BLaER1 (cell line): ENCODE data around the gene SMCHD1.
"Not testable (repeated sequence)": the region's sequence is repeated elsewhere in the genome, so short reads cannot be mapped to it uniquely, and the experiment has no call there.

Experiments used
- H3K27ac ChIP-seq: shearing (Covaris generic); formaldehyde crosslinking; 2 replicates; pipeline ENCODE4 v1.8.1; 2022
- H3K27me3 ChIP-seq: shearing (Covaris generic); formaldehyde crosslinking; 2 replicates; pipeline ENCODE4 v1.8.1; 2022
- H3K36me3 ChIP-seq: shearing (Covaris generic); formaldehyde crosslinking; 2 replicates; pipeline ENCODE4 v1.8.1; 2022
- H3K4me1 ChIP-seq: shearing (Covaris generic); formaldehyde crosslinking; 2 replicates; pipeline ENCODE4 v1.8.1; 2022
- H3K4me2 ChIP-seq: shearing (Covaris generic); formaldehyde crosslinking; 2 replicates; pipeline ENCODE4 v1.8.1; 2022
- H3K4me3 ChIP-seq: shearing (Covaris generic); formaldehyde crosslinking; 2 replicates; pipeline ENCODE4 v1.8.1; 2022
- H3K9ac ChIP-seq: shearing (Covaris generic); formaldehyde crosslinking; 2 replicates; pipeline ENCODE4 v1.8.1; 2022
- H3K9me3 ChIP-seq: shearing (Covaris generic); formaldehyde crosslinking; 2 replicates; pipeline ENCODE4 v1.8.1; 2022
- H4K20me1 ChIP-seq: shearing (Covaris generic); formaldehyde crosslinking; 2 replicates; pipeline ENCODE4 v1.8.1; 2022
- Cebpa-rat ChIP-seq: shearing (Covaris generic); IDR thresholded peaks from 2 replicates; pipeline ENCODE4 v1.8.1; 2022

Gene SMCHD1

GRCh38 chr18:2709316-2709715 lies 53.8 kb downstream of the SMCHD1 start:
- Histone ChIP-seq H3K4me3 (no peak overlapping the region), H3K9me3 (no peaks in the 10 kb centered on the region), H3K4me1 (no peaks in the 10 kb centered on the region), H4K20me1 (0 out of 2 replicates have a peak, but pooled peaks cover 5% of the 10 kb centered on the region), H3K36me3 (peaks cover 93% of the 10 kb centered on the region), H3K27me3 (no peaks in the 10 kb centered on the region), H3K27ac (no peak overlapping the region), H3K9ac (no peak overlapping the region), H3K4me2 (no peak overlapping the region)
- TF ChIP-seq Cebpa-rat, result no peak

DNA sequence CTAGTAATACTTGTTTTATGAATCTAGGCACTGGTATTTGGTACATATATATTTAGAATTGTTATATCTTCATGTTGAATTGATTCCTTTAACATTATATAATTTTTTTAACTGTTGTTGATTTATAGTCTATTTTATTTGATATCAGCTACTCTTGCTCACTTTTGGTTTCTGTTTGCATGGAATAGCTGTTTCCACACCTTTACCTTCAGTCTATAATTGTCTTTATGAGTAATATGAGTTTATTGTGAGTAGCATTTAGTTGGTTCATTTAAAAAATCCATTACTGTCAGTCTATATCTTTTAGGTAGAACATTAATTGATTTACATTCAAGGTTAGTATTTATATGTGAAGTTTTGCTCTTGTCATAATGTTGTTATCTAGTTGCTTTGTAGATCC lies 58.6 kb downstream of the SMCHD1 start:
- Histone ChIP-seq H3K4me2 (no peak overlapping the region), H3K9me3 (no peaks in the 10 kb centered on the region), H4K20me1 (peaks cover 26% of the 10 kb centered on the region), H3K9ac (no peak overlapping the region), H3K27ac (no peak overlapping the region), H3K27me3 (no peaks in the 10 kb centered on the region), H3K4me1 (no peaks in the 10 kb centered on the region), H3K36me3 (peaks cover 95% of the 10 kb centered on the region), H3K4me3 (no peak overlapping the region)
- no peak for TF ChIP-seq Cebpa-rat

- Histone ChIP-seq H3K27ac (no peak overlapping the region), H3K4me1 (no peaks in the 10 kb centered on the region), H4K20me1 (peaks cover 23% of the 10 kb centered on the region), H3K9me3 (no peaks in the 10 kb centered on the region), H3K9ac (no peak overlapping the region), H3K4me2 (no peak overlapping the region), H3K4me3 (no peak overlapping the region), H3K36me3 (peaks cover 95% of the 10 kb centered on the region), H3K27me3 (no peaks in the 10 kb centered on the region)
- TF ChIP-seq Cebpa-rat, result no peak
Measured at GRCh38 chr18:2715990-2716389, 60.5 kb downstream of the SMCHD1 start.

GRCh38 chr18:2716394-2717326 lies 61.1 kb downstream of the SMCHD1 start:
- TF ChIP-seq Cebpa-rat, result no peak
- no peaks in the 10 kb centered on the region for H3K4me1 ChIP-seq
- no peaks in the 10 kb centered on the region for H3K9me3 ChIP-seq
- no peak overlapping the region for H3K4me2 ChIP-seq
- H3K27me3 ChIP-seq, result no peaks in the 10 kb centered on the region
- H3K4me3 ChIP-seq, result no peak overlapping the region
- H3K27ac ChIP-seq, result no peak overlapping the region
- peaks cover 96% of the 10 kb centered on the region for H3K36me3 ChIP-seq
- H3K9ac ChIP-seq, result no peak overlapping the region
- H4K20me1 ChIP-seq, result peaks cover 21% of the 10 kb centered on the region

DNA sequence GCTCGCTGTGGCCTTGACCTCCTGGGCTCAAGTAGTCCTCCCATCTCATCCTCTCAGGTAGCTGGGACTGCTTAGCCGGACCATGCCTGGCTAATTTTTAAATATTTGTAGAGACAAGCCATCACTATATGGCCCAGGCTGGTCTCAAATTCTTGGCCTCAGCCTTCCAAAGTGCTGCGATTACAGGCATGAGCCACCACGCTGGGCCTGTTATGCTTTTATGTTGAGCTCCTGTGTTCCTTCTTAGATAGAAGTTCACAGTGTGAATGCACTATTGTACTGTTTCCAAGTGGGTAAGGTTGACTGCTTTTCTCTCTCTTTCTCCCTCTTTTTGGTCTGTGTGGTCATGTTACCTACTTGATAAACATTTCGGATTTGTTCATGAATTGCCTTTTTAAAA lies 61.9 kb downstream of the SMCHD1 start:
- Histone ChIP-seq H3K4me3 (no peak overlapping the region), H3K36me3 (peaks cover 96% of the 10 kb centered on the region), H4K20me1 (peaks cover 21% of the 10 kb centered on the region), H3K27ac (no peak overlapping the region), H3K4me2 (no peak overlapping the region), H3K27me3 (no peaks in the 10 kb centered on the region), H3K9me3 (no peaks in the 10 kb centered on the region), H3K4me1 (no peaks in the 10 kb centered on the region), H3K9ac (no peak overlapping the region)
- no peak for TF ChIP-seq Cebpa-rat

DNA sequence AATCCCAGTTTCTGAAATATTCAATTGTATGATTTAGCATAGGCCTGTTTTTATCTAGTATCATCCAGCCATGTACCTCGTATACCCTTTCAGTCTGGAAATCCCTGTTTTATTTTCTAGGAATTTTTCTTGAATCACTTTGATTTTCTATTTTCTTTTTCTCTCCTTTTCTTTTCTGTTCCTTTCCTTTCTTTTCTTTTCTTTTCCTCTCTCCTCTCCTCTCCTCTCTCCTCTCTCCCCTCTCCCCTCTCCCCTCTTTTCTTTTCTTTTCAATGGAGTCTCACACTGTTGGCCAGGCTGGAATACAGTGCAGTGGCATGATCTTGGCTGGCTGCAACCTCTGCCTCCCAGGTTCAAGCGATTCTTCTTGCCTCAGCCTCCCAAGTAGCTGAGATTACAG lies 63.5 kb downstream of the SMCHD1 start:
- no peaks in the 10 kb centered on the region for H3K4me1 ChIP-seq
- H3K27ac ChIP-seq, result no peak overlapping the region
- H3K9me3 ChIP-seq, result no peaks in the 10 kb centered on the region
- no peak for TF ChIP-seq Cebpa-rat
- no peak overlapping the region for H3K4me3 ChIP-seq
- no peak overlapping the region for H3K4me2 ChIP-seq
- H3K27me3 ChIP-seq, result no peaks in the 10 kb centered on the region
- H3K36me3 ChIP-seq, result peaks cover 97% of the 10 kb centered on the region
- peaks cover 30% of the 10 kb centered on the region for H4K20me1 ChIP-seq
- H3K9ac ChIP-seq, result no peak overlapping the region

- no peak overlapping the region for H3K27ac ChIP-seq
- H3K9ac ChIP-seq, result no peak overlapping the region
- H3K4me1 ChIP-seq, result no peaks in the 10 kb centered on the region
- H4K20me1 ChIP-seq, result peaks cover 8% of the 10 kb centered on the region; the same call in 1 of the 2 replicates
- no peak overlapping the region for H3K4me2 ChIP-seq
- H3K36me3 ChIP-seq, result peaks cover 80% of the 10 kb centered on the region
- H3K4me3 ChIP-seq, result no peak overlapping the region
- no peak for TF ChIP-seq Cebpa-rat
- H3K27me3 ChIP-seq, result no peaks in the 10 kb centered on the region
- H3K9me3 ChIP-seq, result no peaks in the 10 kb centered on the region
Measured at GRCh38 chr18:2723207-2723606, 67.7 kb downstream of the SMCHD1 start.

GRCh38 chr18:2729757-2730156 lies 74.2 kb downstream of the SMCHD1 start:
- H3K4me1 ChIP-seq, result no peaks in the 10 kb centered on the region
- no peak for TF ChIP-seq Cebpa-rat
- H3K27me3 ChIP-seq, result no peaks in the 10 kb centered on the region
- no peaks in the 10 kb centered on the region for H4K20me1 ChIP-seq
- peaks cover 84% of the 10 kb centered on the region for H3K36me3 ChIP-seq
- no peak overlapping the region for H3K4me2 ChIP-seq
- no peak overlapping the region for H3K9ac ChIP-seq
- no peak overlapping the region for H3K27ac ChIP-seq
- H3K4me3 ChIP-seq, result no peak overlapping the region
- H3K9me3 ChIP-seq, result no peaks in the 10 kb centered on the region

DNA sequence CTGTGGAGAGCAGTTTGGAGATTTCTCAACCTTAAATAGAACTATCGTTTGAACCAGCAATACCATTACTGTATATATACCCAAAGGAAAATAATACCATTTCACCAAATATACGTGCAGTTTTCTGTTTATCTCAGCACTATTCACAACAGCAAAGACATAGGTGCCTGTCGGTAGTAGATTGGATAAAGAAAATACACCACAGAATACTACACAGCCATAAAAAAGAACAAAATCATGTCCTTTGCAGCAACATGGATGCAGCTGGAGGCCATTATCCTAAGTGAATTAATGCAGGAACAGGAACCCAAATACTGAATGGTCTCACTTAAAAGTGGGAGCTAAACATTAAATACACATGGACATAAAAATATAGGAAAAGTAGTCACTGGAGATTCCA lies 81.3 kb downstream of the SMCHD1 start:
- Histone ChIP-seq H3K9me3 (no peaks in the 10 kb centered on the region), H3K4me2 (no peak overlapping the region), H3K4me3 (no peak overlapping the region), H3K27ac (no peak overlapping the region), H4K20me1 (no peaks in the 10 kb centered on the region), H3K27me3 (no peaks in the 10 kb centered on the region), H3K9ac (no peak overlapping the region), H3K4me1 (no peaks in the 10 kb centered on the region), H3K36me3 (peaks cover 92% of the 10 kb centered on the region)
- no peak for TF ChIP-seq Cebpa-rat

DNA sequence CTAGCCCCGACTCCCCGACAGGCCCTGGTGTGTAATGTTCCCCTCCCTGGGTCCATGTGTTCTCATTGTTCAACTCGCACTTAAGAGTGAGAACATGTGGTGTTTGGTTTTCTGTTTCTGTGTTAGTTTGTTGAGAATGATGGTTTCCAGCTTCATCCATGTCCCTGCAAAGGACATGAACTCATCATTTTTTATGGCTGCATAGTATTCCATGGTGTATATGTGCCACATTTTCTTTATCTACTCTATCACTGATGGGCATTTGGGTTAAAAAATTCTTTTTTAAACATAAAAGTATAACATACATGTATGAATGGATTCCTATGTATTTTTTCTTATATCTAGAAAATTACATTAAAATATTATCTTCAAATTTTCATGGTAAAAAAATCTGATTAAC lies 84.6 kb downstream of the SMCHD1 start:
- H4K20me1 ChIP-seq, H3K4me3 ChIP-seq, H3K27me3 ChIP-seq, H3K9me3 ChIP-seq, H3K9ac ChIP-seq, H3K4me2 ChIP-seq, H3K27ac ChIP-seq, H3K4me1 ChIP-seq: not testable (repeated sequence)
- H3K36me3 ChIP-seq, result peaks cover 86% of the 10 kb centered on the region

- Histone ChIP-seq H3K9ac (no peak overlapping the region), H3K4me2 (no peak overlapping the region), H4K20me1 (no peaks in the 10 kb centered on the region), H3K36me3 (peaks cover 84% of the 10 kb centered on the region), H3K4me3 (no peak overlapping the region), H3K4me1 (no peaks in the 10 kb centered on the region), H3K27me3 (no peaks in the 10 kb centered on the region), H3K9me3 (no peaks in the 10 kb centered on the region), H3K27ac (no peak overlapping the region)
- no peak for TF ChIP-seq Cebpa-rat
Measured at GRCh38 chr18:2746274-2746673, 90.7 kb downstream of the SMCHD1 start.
